HG02970 (cell line): Measurements from ENCODE around the gene RIN1.
A peak's percentile ranks its signal among the peaks of the same experiment; 100 is the strongest.

ENCODE experiments used
- ATAC-seq: cut with Tn5 transposase; IDR thresholded peaks from one replicate; pipeline ENCODE4 v1.9.1; 2021; ENCODE audit warnings: mild to moderate bottlenecking, moderate library complexity, moderate number of reproducible peaks; ENCODE audit not compliant: unreplicated experiment, low FRiP score

The RIN1 gene

DNA sequence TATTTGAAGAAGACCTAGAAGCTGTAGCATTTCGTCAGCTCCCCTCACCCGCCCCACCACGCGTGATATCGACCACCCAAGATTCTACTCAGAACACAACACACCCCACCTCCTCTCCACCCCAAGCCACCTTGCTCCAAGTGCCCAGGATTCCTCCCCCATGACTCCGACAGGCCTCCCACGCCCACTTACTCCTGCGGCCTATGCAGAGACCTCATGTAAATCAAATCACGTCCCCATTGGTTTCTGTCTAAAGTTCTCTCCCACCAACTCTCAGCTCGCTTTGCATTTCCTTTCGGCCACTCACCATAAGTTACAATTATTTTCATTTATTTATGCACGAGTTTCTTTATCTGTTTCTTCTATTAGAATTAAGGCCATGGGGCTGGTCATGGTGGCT, 33.6 kb downstream of the RIN1 start:
- no peak for ATAC-seq

DNA sequence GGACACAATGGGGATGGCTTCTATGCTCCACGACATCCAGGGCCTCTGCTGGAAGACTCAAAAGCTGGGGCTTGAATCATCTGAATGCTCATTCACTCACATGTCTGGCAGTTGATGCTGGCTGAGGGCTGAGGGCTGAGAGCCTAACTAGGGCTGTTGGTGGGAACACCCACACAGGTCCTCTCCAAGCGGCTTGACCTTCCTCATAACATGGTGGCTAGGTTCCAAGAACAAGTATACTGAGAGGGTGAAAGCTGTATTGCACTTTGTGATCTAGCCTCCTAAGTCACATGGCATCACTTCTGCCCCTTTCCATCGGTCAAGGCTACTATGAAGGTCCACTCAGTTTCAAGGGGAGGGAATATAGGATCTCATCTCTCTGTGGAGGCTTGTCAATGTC, 37.0 kb downstream of the RIN1 start:
- no peak for ATAC-seq

DNA sequence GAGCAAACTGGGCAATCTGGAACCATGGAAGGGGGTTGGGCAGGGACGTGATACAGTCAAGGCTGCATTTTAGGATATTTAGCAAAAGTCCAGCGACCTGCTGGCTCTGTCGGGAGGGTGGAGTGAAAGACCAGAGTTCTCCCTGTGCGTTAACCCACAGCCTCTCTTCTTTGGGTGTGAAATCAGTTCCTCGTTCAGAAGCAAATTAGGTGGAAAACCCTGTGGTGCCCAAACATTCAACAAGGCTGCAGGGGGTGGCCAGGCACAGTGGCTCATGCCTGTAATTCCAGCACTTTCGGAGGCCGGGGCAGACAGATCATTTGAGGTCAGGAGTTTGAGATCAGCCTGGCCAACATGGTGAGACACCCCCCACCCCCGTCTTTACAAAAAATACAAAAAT, 38.6 kb downstream of the RIN1 start:
- no peak for ATAC-seq

DNA sequence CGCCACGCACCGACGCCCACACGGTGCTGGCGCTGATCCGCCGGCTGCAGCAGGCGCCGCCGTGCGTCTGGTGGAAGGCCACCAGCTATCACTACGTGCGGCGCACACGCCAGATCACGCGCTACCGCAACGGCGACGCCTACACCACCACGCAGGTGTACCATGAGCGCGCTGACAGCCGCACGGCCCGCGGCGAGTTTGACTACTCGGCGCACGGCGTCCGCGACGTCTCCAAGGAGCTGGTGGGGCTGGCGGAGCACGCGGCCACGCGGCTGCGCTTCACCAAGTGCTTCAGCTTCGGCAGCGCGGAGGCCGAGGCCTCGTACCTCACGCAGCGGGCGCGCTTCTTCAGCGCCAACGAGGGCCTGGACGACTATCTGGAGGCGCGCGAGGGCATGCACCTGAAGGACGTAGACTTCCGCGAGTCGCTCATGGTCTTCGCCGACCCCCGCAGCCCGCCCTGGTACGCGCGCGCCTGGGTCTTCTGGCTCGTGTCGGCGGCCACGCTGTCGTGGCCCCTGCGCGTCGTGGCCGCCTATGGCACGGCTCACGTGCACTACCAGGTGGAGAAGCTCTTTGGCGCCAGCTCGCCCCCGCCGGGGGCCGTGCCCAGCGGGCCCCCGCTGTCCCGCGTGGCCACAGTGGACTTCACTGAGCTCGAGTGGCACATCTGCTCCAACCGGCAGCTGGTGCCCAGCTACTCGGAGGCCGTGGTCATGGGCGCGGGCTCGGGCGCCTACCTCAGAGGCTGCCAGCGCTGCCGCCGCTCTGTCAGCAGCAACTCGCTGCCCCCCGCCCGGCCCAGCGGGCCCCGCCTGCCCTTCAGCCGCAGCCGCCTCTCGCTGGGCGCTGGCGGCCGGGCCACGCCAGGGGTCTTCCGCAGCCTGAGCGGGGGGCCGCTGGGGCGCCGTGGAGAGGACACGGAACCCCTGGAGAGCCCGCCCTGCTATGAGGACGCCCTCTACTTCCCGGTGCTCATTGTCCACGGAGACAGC, 41.3 kb downstream of the RIN1 start:
- ATAC-seq = no peak

DNA sequence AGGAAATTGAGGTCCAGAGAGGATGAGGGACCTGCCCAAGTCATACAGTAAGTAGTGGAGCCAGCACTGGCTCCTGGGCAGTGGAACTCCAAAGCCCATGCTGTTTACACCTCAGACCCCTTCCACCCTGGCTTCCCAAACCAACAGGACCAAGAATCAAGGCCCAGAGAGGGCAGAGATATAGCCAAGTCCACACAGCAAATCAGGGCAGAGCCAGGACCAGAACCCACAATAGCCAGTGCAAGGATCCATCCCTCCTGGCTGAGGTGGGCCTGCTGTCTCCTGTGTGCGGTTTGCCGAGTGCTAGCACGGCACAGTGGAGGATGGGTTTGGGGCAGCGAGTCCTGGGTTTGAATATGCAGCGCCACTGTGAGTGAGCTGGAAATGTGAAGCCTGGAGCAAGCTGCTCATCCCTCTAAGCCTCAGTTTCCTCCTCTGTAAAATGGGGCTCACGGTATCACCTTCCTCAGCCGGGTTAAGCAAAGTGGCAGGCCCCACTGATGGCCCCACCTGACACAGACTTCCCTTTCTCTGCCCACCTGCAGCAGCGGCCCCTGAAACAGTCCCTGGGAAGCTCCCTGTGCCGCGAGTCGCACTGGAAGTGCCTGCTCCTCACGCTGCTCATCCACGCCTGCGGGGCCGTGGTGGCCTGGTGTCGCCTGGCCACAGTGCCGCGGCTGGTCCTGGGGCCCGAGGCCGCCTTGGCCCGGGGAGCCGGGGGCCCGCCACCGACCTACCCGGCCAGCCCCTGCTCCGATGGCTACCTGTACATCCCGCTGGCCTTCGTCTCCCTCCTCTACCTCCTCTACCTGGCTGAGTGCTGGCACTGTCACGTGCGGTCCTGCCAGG, 42.2 kb downstream of the RIN1 start:
- ATAC-seq = no peak

DNA sequence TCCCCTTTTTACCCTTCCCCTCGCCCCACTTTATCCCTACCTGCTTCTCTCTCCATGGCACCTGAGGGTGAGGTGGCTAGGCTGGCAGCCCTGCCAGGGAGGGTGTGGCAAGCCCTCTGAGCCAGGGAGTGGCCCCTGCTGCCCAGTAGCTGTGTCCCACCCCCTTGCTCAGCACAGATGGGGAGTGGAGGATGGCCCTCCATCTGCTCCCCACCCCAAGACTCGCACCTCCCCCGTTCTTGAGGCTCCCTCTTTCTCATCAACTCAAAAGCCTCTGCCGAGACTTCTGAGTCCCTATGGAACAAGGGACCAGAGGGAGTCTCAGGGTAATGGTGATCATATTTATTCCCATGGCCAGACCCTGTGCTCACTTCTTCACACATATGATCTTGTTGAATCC, 42.9 kb downstream of the RIN1 start:
- no peak for ATAC-seq

DNA sequence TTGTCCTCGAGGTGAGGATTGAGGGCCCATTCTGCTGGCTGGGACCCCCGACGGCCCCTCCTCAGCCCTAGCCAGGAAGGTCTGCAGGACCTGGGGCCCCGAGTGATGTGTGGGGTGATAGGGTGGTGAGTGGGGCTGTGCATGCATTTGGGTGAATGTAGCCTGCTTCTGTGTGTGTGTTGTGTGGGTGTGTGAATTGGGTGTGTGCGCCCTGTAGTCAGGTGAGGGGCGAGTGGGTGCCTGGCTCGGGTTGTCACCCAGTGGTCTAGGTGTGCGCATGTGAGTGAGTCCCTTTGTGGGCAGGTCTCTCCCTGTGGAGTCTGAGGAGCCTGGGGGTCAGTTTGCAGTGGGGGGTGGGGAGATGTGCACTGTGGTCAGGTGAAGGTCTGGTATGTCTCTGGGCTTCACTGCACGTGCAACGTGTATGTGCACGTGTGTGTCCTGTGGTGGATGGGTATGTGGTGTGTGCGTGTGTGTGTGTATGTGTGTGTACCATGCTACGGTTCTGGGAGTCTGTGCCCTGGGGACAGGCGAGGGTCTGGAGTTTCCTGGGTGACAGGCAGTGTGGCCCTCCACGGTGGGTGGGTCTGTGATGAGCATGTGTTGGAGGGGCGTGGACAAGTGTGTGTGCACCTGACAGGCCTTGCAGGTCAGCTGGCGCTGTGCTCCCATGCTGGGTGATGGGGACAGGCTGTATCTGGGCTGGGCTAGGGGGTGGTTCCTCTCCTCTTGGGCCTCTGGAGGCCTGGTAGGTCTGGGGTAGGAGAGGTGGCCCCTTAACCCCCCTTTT, 43.5 kb downstream of the RIN1 start:
- no peak for ATAC-seq

DNA sequence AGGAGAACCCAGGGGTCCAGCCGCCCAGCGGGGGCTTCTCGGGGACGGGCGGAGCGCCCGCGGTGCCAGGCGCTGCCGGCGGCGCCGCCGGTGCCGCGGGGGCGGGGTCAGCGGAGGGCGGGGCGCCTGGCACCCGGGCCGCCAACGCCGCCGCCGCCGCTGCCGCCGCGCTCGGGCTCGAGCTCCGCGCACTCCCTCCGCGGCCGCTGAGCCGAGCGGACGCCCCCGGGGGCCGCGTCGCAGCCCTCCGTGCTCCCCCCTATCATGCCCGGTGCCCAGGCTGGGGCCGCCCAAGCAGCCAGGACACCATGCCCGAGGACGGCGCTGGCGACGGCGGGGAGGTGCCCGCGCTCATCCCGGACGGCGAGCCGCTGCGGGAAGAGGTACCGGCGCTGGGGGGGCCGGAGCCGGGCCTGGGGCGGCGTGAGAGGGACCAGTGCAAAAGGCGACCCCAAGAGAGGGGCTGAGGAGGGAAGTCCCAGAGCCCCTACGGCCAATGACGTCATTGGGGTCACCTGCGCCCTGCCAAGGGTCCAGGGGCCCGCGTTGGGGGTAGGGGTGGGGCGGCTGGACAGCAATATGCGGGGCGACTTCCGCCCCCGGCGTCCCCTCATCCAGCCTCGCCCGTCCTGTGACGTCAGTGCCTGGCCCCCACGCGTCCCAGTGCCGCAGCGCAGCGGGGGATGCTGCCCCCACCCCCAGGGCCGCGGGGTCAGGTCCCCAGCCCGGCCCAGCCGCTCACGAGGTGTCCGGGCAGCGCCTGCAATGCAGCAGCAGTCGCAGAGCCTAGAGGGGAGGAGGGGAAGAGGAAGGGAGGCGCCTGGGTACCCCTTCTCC, 44.3 kb downstream of the RIN1 start, which contains the start of gene TMEM151A:
TSS of gene TMEM151A (plus strand) at position 189 of the 837 bp plus-strand sequence. CDS start at position 309, 120 bp downstream.
- no peak for ATAC-seq

DNA sequence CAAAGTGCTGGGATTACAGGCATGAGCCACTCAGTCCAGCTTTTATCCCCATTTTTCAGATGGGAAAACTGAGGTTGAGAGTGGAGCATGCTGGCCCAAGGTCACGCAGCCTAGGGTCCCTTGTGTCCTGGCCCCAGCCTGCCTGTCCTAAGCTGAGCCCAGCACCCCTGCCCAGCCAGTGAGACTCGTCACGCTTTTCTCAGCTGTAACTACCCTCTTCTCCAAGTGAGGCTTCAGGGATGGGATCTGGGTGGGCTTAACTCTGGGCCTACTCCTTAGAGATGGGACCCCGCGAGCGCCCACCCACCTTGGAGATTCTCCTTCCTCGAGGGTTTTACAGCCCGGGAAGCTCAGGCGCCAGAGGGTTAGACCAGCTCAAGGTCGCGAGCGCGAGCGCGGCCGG, 44.9 kb downstream of the RIN1 start:
- no peak for ATAC-seq

DNA sequence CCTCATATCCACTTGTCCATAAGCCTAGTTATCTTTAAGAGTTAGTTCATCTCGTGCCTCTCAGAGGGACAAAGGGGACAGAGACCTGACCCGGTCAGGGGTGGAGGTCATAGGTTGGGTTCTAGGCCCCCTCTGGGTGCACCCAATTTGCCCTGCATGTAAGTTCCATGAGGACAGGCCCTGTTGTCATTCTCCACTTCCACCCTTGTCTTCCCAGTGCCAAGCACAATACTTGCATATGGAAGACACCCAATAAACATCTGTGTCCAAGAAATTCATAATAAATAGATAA, 46.0 kb downstream of the RIN1 start:
- ATAC-seq = no peak

DNA sequence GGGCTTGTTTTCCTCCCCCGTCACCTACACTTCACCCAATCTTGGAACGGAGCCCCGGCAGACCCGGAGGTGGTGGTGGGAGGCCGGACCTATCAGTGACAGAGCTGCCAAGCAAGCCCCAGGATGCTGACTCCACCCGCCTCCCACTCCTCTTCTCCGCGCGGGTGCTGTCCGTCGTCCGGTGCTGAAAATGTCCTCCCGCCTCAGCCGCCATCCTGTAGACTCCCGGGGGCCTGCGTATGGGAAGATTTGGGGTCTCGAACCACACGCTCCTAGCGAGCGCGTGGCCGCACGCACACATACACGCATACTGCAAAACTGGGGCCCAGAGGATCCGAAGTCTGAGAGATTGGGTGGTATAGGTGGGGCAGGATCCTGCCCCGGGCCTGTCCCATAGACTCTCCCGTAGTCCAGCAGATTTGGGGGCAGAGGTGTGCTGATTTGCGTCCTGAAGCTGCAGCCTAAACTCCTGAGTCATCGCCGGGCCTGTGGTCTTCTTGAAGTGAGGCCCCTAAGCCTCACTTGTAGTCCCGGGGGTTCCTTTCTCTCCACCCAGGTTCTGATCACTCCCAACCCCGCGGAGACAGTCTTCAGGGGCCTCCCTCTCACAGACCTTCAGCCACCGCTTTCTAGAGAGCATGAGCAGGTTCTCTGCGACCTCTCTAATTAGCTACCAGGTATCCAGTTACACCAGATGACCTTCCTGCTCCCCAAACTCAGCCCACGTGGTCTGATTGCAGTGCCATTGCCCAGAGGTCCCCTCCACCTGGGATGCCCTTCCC, 46.5 kb downstream of the RIN1 start:
- peak; percentile 37 for ATAC-seq

DNA sequence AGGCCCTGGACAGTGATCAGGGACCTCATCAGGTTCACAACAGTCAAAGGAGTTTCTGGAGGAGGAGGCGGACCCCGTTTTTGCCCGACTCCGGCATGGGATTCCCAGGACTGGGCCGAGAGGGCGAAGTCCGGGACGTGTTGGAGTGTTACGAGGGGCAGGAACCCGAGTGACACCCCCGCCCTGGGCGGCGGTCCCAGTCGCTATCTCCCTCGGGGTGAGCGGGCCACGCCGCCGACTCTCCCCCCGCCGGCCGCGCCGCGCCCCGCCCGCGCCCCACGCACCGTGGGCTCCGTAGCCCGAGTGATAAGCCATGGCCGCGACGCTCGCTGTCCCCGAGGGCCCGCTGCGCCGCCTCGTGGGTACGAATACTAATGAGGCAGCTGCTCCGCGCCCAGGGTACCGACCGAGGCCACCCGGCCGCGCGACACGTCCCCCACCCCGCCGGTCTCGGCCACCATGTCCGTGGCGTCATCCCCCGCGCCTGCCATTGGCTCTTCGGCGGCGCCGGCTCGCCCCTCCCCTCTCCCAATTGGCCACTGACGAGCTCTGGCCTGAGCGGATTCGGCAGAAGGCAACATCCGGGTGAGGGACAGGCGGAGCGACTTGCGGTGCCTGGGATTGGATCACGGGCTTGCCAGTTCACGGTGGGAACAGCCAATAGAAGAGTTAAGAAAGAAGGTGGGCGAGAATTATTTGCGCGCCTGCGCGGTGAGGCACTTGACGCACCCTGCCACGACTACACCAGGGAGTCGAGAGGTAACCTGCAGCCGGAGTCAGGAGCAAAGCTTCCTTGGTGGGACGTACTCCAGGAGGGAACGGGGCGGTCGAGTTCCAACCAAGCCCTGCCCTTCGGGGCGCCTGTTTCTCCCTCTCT, 47.3 kb downstream of the RIN1 start, which contains the start of gene YIF1A:
TSS of gene YIF1A (minus strand) at position 473 of the 877 bp plus-strand sequence. CDS start at position 315, 158 bp downstream.
- peak; percentile 91 for ATAC-seq

DNA sequence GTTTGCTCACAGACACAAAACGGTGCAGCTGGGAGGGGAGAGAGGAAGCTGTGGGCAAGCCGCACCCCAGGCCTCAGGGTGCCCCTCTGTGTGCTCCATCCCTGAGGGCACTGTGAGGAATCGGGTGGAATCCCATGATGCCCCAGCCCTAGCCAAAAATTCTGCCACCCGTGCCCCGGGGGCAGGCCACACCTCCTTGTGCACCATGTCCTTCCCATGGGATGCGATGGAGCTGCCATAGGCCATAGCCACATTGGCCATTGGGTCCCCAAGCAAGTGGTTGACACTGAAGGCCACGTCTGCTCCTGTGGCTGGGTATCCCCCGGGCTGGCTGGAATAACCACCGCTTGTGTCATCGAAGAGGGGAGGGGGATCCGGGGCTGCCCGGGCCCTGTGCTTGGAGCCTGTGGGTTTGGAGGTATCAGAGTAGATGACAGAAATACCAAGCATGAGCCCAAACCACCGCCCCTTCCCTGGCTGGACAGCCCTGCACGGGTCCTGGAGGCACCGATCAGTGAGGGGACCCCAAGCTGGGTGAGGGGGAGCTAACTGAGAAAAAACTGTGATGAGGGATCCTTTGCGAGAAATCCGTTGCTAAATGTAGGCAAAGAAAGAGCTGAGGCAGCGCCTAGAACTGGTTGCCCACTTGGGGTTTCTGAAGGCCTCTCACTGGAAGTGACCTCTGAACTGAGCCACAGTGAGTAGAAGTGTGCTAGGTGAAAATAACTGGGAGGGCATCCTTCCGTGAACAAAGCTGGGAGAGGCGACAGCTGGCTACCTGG, 48.2 kb downstream of the RIN1 start:
- ATAC-seq = no peak

DNA sequence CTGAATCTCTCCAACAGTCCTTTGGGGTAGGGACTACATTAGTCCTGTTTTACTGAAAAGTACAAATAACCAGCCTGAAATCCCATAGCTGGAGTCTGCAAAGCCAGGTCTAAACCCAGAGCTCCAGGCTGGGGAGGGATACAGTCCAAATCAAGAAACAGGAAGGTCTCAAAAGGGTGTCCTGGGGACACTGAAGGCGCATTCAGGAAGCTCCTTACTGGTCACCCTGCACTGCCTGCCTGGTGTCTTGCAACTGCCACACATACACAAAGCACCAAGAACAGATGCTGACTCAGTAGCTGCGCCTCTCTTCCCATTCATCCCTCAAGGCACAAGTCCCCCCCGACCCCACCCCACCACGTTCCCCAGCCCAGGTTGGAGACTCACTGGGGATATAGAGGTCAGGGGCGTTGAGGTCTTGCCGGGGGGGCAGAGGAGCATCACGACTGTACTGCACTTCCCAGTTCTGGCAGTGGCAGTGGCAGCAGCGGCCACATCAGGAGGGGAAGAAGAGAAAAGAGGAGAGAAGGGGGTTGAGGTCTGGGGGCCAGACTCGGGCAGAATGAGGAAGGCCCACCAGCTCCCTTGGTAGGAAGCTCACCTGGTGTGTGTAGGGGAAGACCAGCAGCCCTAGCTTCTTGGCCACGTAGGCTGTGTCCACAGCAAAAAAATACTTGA, 48.9 kb downstream of the RIN1 start:
- ATAC-seq = no peak

DNA sequence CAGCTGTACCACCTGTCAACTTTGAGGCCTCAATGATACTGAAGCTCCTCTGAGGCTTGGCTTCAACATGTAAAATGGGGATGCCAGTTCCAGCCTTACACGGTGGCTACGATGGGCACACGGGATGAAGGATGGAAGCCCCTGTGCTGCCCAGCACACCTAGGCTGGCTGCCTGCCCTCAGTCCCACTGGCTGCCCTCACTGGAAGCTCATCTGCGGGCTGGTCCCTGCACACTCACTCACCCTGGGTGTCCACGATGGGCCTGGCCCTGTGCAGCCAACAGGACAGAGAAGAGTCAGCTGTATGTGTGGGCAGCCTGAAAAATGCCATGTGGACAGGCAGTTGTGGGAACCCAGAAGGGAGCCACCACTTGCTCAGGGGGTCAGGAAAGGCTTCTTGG, 49.5 kb downstream of the RIN1 start:
- ATAC-seq = no peak

DNA sequence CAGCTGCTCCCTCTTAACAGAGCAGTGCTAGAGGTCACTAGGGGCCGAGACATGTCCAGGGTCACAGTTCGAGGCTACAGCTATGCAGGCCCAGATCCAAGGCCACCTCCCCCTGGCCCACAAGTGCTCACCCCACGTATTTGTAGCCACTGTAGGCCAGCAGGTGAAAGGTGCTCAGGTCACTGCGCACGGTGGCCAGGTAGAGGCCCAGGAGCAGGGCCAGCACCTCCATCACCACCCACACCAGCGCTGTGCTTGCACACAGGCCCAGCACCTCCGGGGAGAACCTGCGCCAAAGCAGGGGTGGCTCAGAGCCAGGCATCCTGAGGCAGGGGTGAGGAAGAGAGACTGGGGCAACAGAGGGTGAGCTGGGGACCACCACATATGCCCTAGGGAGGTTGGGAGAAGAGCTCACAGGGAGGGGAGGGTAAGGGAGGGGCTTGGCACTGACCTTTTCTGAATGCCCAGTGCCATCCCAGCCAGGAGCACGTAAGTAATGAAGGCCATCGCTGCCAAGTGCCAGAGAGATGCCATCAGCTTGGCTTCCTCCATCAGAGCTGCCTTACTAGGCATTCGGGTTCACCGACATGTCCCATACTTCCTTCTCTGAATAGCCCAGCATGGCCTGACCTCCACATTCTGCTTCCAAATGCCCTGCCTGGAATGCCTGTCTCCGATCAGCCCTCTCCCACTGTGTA, 50.8 kb downstream of the RIN1 start:
- ATAC-seq = no peak
